B cell (primary cell): Measurements from ENCODE around the gene IL7R. TPM values are rescaled to one million over a fixed set of nuclear protein-coding genes. Genes with fewer than 3 reads are reported as not detected.

Experiments used
- ATAC-seq: fragments of 200-7000 bp; cut with Tn5 transposase; one replicate; pipeline ENCODE4 v1.10.0; 2021; ENCODE audit warnings: low read depth, mild to moderate bottlenecking, moderate number of reproducible peaks, moderate library complexity
- CTCF ChIA-PET: fragments of 350-600 bp; sonication (Branson Sonifier 250); formaldehyde crosslinking; loops from one replicate; lab custom pipeline; 2021; ENCODE audit warnings: antibody characterized with exemption, inconsistent platforms; lab: Charles Lee
- POLR2A ChIA-PET: fragments of 350-600 bp; sonication (Branson Sonifier 250); formaldehyde crosslinking; loops from one replicate; lab custom pipeline; 2021; ENCODE audit warnings: antibody characterized with exemption; lab: Charles Lee
- DNase-seq: peaks from one replicate; pipeline ENCODE4 v3.0.0; 2013
- H2AFZ ChIP-seq: 2 replicates; pipeline ENCODE4 v1.6.1; 2012; ENCODE audit warnings: mild to moderate bottlenecking, low read depth, low read length; ENCODE audit not compliant: insufficient read depth, poor library complexity, severe bottlenecking
- H3K27ac ChIP-seq, 2 donors: 1 replicate in 1 of 2; 2 replicates in 1 of 2; pipeline ENCODE4 v1.5.1; 2012 to 2013; ENCODE audit warnings: low read length in 2 of 2, mild to moderate bottlenecking in 2 of 2, moderate library complexity in 1 of 2
- H3K27me3 ChIP-seq, 4 experiments: fragments of 200-600 bp in 1 of 4; sonication (generic) in 1 of 4; replicated peaks in 1 of 4; 1 replicate in 2 of 4; 2 replicates in 2 of 4; pipeline versions ENCODE4 v1.6.1 to v1.7.0; 2013 to 2016; ENCODE audit warnings: low read length in 3 of 4, mild to moderate bottlenecking in 2 of 4, mixed read lengths in 1 of 4, moderate library complexity in 1 of 4; ENCODE audit not compliant: insufficient read depth in 4 of 4, control insufficient read depth in 3 of 4; ENCODE audit errors: control extremely low read depth in 1 of 4
- H3K36me3 ChIP-seq, 2 experiments: replicated peaks in 1 of 2; 1 replicate in 1 of 2; 2 replicates in 1 of 2; pipeline versions ENCODE4 v1.6.1 to v1.7.1; 2013; ENCODE audit warnings: low read length in 1 of 2; ENCODE audit not compliant: insufficient read depth in 2 of 2, control insufficient read depth in 1 of 2; ENCODE audit errors: control extremely low read depth in 1 of 2, extremely low read depth in 1 of 2
- H3K4me1 ChIP-seq, 2 donors: fragments of 200-600 bp in 1 of 2; sonication (generic) in 1 of 2; 1 replicate in 1 of 2; 2 replicates in 1 of 2; pipeline versions ENCODE4 v1.5.1 to v1.6.1; 2013 to 2017; ENCODE audit warnings: low read length in 2 of 2; ENCODE audit not compliant: control insufficient read depth in 2 of 2, insufficient read depth in 2 of 2
- H3K4me2 ChIP-seq: replicated peaks from 2 replicates; pipeline ENCODE3; 2012; ENCODE audit warnings: mild to moderate bottlenecking, low read depth, low read length; ENCODE audit not compliant: poor library complexity, severe bottlenecking
- H3K4me3 ChIP-seq, 5 experiments: fragments of 200-600 bp in 1 of 5; sonication (generic) in 1 of 5; 1 replicate in 3 of 5; 2 replicates in 2 of 5; pipeline versions ENCODE4 v1.5.1 to v1.7.0; 2011 to 2016; ENCODE audit warnings: low read length in 4 of 5, mild to moderate bottlenecking in 4 of 5, low read depth in 2 of 5, control low read depth in 1 of 5, moderate library complexity in 1 of 5; ENCODE audit not compliant: insufficient read depth in 1 of 5; ENCODE audit errors: control extremely low read depth in 1 of 5, extremely low read depth in 1 of 5
- H3K79me2 ChIP-seq: fragments of 200-600 bp; sonication (generic); one replicate; pipeline ENCODE4 v1.6.0; 2016; ENCODE audit warnings: low read length; ENCODE audit not compliant: control insufficient read depth, insufficient read depth
- H3K9ac ChIP-seq: fragments of 200-600 bp; sonication (generic); 2 replicates; pipeline ENCODE4 v1.6.1; 2017; ENCODE audit warnings: mild to moderate bottlenecking, low read length, moderate library complexity
- H3K9me3 ChIP-seq, 3 donors: one replicate each; pipeline versions ENCODE4 v1.6.1 to v1.7.1; 2013; ENCODE audit warnings: low read length in 2 of 3; ENCODE audit not compliant: control insufficient read depth in 2 of 3, insufficient read depth in 1 of 3; ENCODE audit errors: control extremely low read depth in 1 of 3
- H4K20me1 ChIP-seq: 2 replicates; pipeline ENCODE4 v1.6.0; 2012; ENCODE audit warnings: mild to moderate bottlenecking, low read length; ENCODE audit not compliant: insufficient read depth, control insufficient read depth, poor library complexity, severe bottlenecking
- H3K27ac Mint-ChIP-seq: one replicate; pipeline ENCODE4 v1.8.0; 2021; ENCODE audit warnings: mixed read lengths
- H3K27me3 Mint-ChIP-seq: one replicate; pipeline ENCODE4 v1.8.0; 2021; ENCODE audit warnings: mixed read lengths
- H3K4me1 Mint-ChIP-seq: one replicate; pipeline ENCODE4 v1.8.0; 2021; ENCODE audit warnings: mixed read lengths
- H3K4me3 Mint-ChIP-seq: one replicate; pipeline ENCODE4 v1.8.0; 2021; ENCODE audit warnings: mixed read lengths
- H3K9me3 Mint-ChIP-seq: one replicate; pipeline ENCODE4 v1.8.0; 2022; ENCODE audit warnings: mixed read lengths; ENCODE audit not compliant: insufficient read depth
- CTCF ChIP-seq: fragments of 200-600 bp; IDR thresholded peaks from one replicate; pipeline ENCODE4 v1.8.0; 2022; ENCODE audit warnings: antibody characterized with exemption, mild to moderate bottlenecking
- EZH2 ChIP-seq: IDR thresholded peaks from 2 replicates; pipeline ENCODE4 v1.6.1; 2012; ENCODE audit warnings: borderline replicate concordance, low read depth, mild to moderate bottlenecking, moderate library complexity, low read length; ENCODE audit not compliant: insufficient read depth, poor library complexity, severe bottlenecking
- WGBS: methylation state at CpG from one replicate; pipeline ENCODE4 v1.1.5; 2013; ENCODE audit warnings: missing lambda C conversion rate; ENCODE audit not compliant: insufficient coverage; 5-methylcytosine and 5-hydroxymethylcytosine counted together
- intact Hi-C: fragments of 100-400 bp; cut with micrococcal nuclease; formaldehyde crosslinking; loops from one replicate; pipeline ENCODE4 v1.10.0; 2022
- polyA plus RNA-seq: library from polyadenylated mRNA; depleted of rRNA; stranded (reverse); fragments of >200 nt; gene quantifications from 2 replicates; pipeline ENCODE4 v1.2.3, GENCODE V29; 2012
- total RNA-seq, 2 donors: library from RNA; stranded (reverse); fragments of 120-200 nt in 1 of 2; gene quantifications; 1 replicate in 1 of 2; 2 replicates in 1 of 2; pipeline versions ENCODE4 v1.2.3 to v1.2.4, GENCODE V29; 2013 to 2022

IL7R gene
- total and polyA plus RNA-seq, 2 donors (not counting 1 experiment from before 2014, with no cell fraction given): 2.4 TPM

- peaks cover 0 to 2% (median 0%) of the 10 kb centered on the region in 4 experiments for H3K27me3 ChIP-seq
- DNase-seq (no peak), ATAC-seq (no peak)
- H3K4me3 Mint-ChIP-seq: no peak overlapping the region
- H3K27ac ChIP-seq: no peak overlapping the region
- ChIA-PET CTCF (no interaction called here), POLR2A (no interaction called here)
- peaks cover 6% of the 10 kb centered on the region for H3K4me1 Mint-ChIP-seq
- TF ChIP-seq CTCF (no peak), EZH2 (no peak)
- intact Hi-C loops: no loop called here
- H3K9me3 ChIP-seq: no peaks in the 10 kb centered on the region
- H3K4me3 ChIP-seq: no peak overlapping the region
- no peak overlapping the region for H3K27ac Mint-ChIP-seq
- H3K9ac ChIP-seq: no peak overlapping the region
- no peaks in the 10 kb centered on the region for H3K79me2 ChIP-seq
- H3K36me3 ChIP-seq: no peaks in the 10 kb centered on the region
- H3K27me3 Mint-ChIP-seq: peaks cover 8% of the 10 kb centered on the region
- H3K9me3 Mint-ChIP-seq: no peaks in the 10 kb centered on the region
- 100% methylated on average over 1 of the region's 2 CpGs for WGBS
- no peak overlapping the region for H3K4me2 ChIP-seq
- no peaks in the 10 kb centered on the region for H4K20me1 ChIP-seq
- peaks cover 4 to 6% of the 10 kb centered on the region in 2 donors for H3K4me1 ChIP-seq
- H2AFZ ChIP-seq: no peak overlapping the region
These were observed 25.1 kb downstream of the IL7R start for GRCh38 chr5:35881758-35882157.

- no peak overlapping the region for H3K27ac Mint-ChIP-seq
- intact Hi-C loops: no loop called here
- H3K4me1 Mint-ChIP-seq: peaks cover 6% of the 10 kb centered on the region
- H3K9me3 Mint-ChIP-seq: no peaks in the 10 kb centered on the region
- TF ChIP-seq EZH2: no peak
- TF ChIP-seq CTCF: no peak
- WGBS: no CpG with 5 or more reads among the region's 1 CpG
- Histone ChIP-seq H2AFZ (no peak overlapping the region), H3K4me2 (no peak overlapping the region), H4K20me1 (no peaks in the 10 kb centered on the region), H3K9ac (no peak overlapping the region), H3K79me2 (no peaks in the 10 kb centered on the region), H3K27me3 (peaks cover 0 to 2% (median 0%) of the 10 kb centered on the region in 4 experiments), H3K27ac (no peak overlapping the region), H3K4me1 (peaks cover 4 to 6% of the 10 kb centered on the region in 2 donors), H3K36me3 (no peaks in the 10 kb centered on the region), H3K4me3 (no peak overlapping the region), H3K9me3 (no peaks in the 10 kb centered on the region)
- ChIA-PET POLR2A (no interaction called here), CTCF (no interaction called here)
- DNase-seq (no peak), ATAC-seq (peak; percentile 51)
- H3K4me3 Mint-ChIP-seq: no peak overlapping the region
- peaks cover 8% of the 10 kb centered on the region for H3K27me3 Mint-ChIP-seq
These were observed 27.6 kb downstream of the IL7R start for GRCh38 chr5:35884191-35884769.
